ENCODE results near the gene LRRC3C. TPM values are rescaled to one million over a fixed set of nuclear protein-coding genes. Genes with fewer than 3 reads are reported as not detected.

Gene LRRC3C
- total RNA-seq, 1 donor from 2014 or later: not detected

- DNase-seq (ENCODE audit: extremely low read depth, low read depth, low spot score): no peak
Observed at GRCh38 chr17:39923836-39924690, 3.5 kb upstream of the LRRC3C start.

GRCh38 chr17:39924691-39925055 lies 2.9 kb upstream of the LRRC3C start:
- no peak for DNase-seq (ENCODE audit: extremely low read depth, low read depth, low spot score)

- DNase-seq (ENCODE audit: extremely low read depth, low read depth, low spot score): no peak
Observed at GRCh38 chr17:39925282-39926134, 2.0 kb upstream of the LRRC3C start.

- no peak for DNase-seq (ENCODE audit: extremely low read depth, low read depth, low spot score)
Observed at GRCh38 chr17:39926135-39926587, 1.4 kb upstream of the LRRC3C start.

- no peak for DNase-seq (ENCODE audit: extremely low read depth, low read depth, low spot score)
Observed at GRCh38 chr17:39926588-39927100, 888 bp upstream of the LRRC3C start.

- DNase-seq (ENCODE audit: extremely low read depth, low read depth, low spot score): no peak
Observed at GRCh38 chr17:39927929-39928857, 661 bp downstream of the LRRC3C start.

- DNase-seq (ENCODE audit: extremely low read depth, low read depth, low spot score): peak; percentile 65
Observed at GRCh38 chr17:39928858-39929645, 1.5 kb downstream of the LRRC3C start.

GRCh38 chr17:39929646-39930407 lies 2.3 kb downstream of the LRRC3C start:
- no peak for DNase-seq (ENCODE audit: extremely low read depth, low read depth, low spot score)

GRCh38 chr17:39933912-39934311 lies 6.4 kb downstream of the LRRC3C start:
- DNase-seq (ENCODE audit: extremely low read depth, low read depth, low spot score): no peak

GRCh38 chr17:39934324-39934723 lies 6.8 kb downstream of the LRRC3C start:
- no peak for DNase-seq (ENCODE audit: extremely low read depth, low read depth, low spot score)

GRCh38 chr17:39935909-39936308 lies 8.4 kb downstream of the LRRC3C start:
- DNase-seq (ENCODE audit: extremely low read depth, low read depth, low spot score): no peak

GRCh38 chr17:39937447-39937846 lies 9.9 kb downstream of the LRRC3C start:
- DNase-seq (ENCODE audit: extremely low read depth, low read depth, low spot score): no peak

- DNase-seq (ENCODE audit: extremely low read depth, low read depth, low spot score): no peak
Observed at GRCh38 chr17:39938140-39938869, 10.8 kb downstream of the LRRC3C start.

GRCh38 chr17:39939106-39939505 lies 11.6 kb downstream of the LRRC3C start:
- no peak for DNase-seq (ENCODE audit: extremely low read depth, low read depth, low spot score)

GRCh38 chr17:39939588-39940419 lies 12.3 kb downstream of the LRRC3C start:
- DNase-seq (ENCODE audit: extremely low read depth, low read depth, low spot score): no peak

- DNase-seq (ENCODE audit: extremely low read depth, low read depth, low spot score): no peak
Observed at GRCh38 chr17:39943702-39944392, 16.3 kb downstream of the LRRC3C start.

GRCh38 chr17:39944393-39944711 lies 16.8 kb downstream of the LRRC3C start:
- no peak for DNase-seq (ENCODE audit: extremely low read depth, low read depth, low spot score)
